GM12873 (cell line): Measurements from ENCODE around the gene TBC1D21.

Experiments used
- CTCF ChIP-seq: IDR thresholded peaks from 2 replicates; pipeline ENCODE4 v1.5.1; 2012; ENCODE audit warnings: low read depth, mild to moderate bottlenecking, moderate library complexity, low read length, control low read depth; ENCODE audit not compliant: insufficient read depth; ENCODE audit errors: missing control alignments

Gene TBC1D21

DNA sequence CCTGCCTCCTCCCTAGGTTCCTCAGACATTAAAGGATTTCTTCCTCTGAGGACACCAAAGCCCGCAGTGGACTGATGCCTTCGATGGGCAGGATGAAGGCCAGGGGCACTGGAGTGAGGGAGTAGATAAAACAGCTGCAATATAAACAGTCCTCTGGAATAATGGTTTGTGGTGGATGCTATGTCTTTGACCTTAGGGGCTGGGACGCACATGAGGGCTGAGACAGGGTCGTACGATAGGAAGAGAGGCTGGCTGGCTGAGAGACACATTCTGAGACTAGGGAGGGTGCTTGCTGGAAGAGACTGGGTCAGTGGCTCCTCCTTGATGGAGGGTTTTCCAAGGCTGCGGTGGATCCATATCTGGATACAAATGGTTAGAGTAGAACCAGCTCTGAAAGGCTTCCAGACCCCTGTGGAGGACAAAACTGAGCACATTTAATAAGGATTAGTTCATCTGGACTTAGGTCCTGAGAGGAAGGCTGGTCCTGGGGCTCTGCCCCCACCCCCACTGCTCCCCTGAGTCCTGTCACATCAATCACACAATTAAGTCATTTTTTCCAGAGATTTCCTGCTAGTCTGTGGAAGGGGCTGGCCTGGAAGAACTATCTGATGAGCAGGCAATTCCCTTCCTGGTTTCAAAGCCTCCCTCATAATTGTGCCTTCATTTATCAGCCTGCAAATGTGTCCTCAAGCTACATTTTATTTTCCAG lies 15.8 kb downstream of the TBC1D21 start:
- TF ChIP-seq CTCF, result no peak

GRCh38 chr15:73889762-73890124 lies 16.4 kb downstream of the TBC1D21 start:
- TF ChIP-seq CTCF, result no peak

- no peak for TF ChIP-seq CTCF
These were observed 18.3 kb downstream of the TBC1D21 start for GRCh38 chr15:73891328-73892315.

GRCh38 chr15:73892446-73893226 lies 19.3 kb downstream of the TBC1D21 start:
- no peak for TF ChIP-seq CTCF

GRCh38 chr15:73894133-73894814 lies 20.9 kb downstream of the TBC1D21 start:
- TF ChIP-seq CTCF, result no peak

DNA sequence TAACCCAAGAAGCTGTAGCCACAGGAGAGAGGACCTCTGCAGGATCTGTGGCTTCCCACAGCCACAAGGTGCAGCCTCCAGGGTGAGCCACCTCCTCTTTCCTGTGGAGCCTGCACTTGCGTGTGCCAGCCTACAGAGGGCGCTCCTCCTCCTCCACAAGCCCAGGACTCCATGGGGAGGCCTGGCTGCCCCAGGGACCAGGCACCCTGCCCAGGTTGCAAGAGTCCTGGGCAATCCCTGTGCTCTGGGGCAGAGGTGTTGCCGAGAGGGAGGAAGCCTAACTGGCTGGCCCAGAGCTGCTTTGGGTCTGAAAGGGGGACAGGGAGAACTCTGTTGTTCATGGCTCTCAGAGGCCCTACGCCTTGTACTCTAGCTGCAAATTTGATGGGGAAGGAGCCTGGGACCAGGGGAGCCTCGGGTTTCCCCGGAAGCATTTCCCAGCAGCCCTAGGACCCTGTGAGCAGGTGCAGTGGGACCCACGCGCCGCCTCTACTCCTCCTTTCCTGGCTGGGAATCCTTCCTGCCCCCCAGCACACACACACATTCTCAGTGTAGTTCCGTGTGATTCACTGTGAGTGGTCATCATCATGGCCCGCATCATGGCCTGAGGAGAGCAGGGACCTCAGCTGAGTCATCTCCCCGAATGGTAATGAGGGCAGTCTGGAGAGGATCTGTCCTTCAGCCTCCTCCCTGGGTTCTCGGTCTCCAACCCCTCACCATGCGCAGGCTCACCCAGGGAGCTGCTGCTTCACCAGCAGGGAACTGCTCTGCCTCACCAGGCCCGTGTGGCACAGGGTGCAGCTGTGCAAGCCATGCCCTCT lies 24.3 kb downstream of the TBC1D21 start:
- TF ChIP-seq CTCF, result peak; percentile 95
